HepG2 (cell line): ENCODE results near the gene CAMK1D. TPM values are rescaled to one million over a fixed set of nuclear protein-coding genes. Genes with fewer than 3 reads are reported as not detected.

Experiments used
- ATAC-seq: fragments of 200-7000 bp; cut with Tn5 transposase; 3 replicates; pipeline ENCODE4 v1.9.1; 2020; ENCODE audit warnings: mild to moderate bottlenecking, moderate library complexity
- BruUV-seq: library from RNA; stranded (reverse); fragments of 400-500 nt; replicated peaks from 2 replicates; lab custom pipeline; 2021; lab: Mats Ljungman, UMichigan
- CTCF ChIA-PET: fragments of 300-600 bp; formaldehyde crosslinking; extraction: SDS; loops from one replicate; lab custom pipeline; 2021; ENCODE audit warnings: low total read pairs, inconsistent platforms, low intra/inter-chr PET ratio; lab: Yijun Ruan, JAX
- POLR2A ChIA-PET: fragments of 350-600 bp; sonication (Branson Sonifier 250); formaldehyde crosslinking; loops from one replicate; lab custom pipeline; 2020; ENCODE audit warnings: antibody characterized with exemption, inconsistent platforms; lab: Yijun Ruan, JAX
- DNase-seq: peaks from one replicate; pipeline ENCODE4 v3.0.0-alpha.2; 2015; ENCODE audit warnings: low spot score
- FAIRE-seq: peaks from 3 replicates; lab custom pipeline; 2011; peaks lifted over from hg19 to GRCh38; lab: Jason Lieb, UNC
- H2AFZ ChIP-seq: one replicate; pipeline ENCODE4 v1.6.1; 2011; ENCODE audit warnings: low read length, inconsistent platforms
- H3K27ac ChIP-seq: fragments of 300-600 bp; 3 replicates; pipeline ENCODE4 v1.8.0; 2011; ENCODE audit warnings: mixed run types, mild to moderate bottlenecking, mixed read lengths, low read length, inconsistent platforms; ENCODE audit not compliant: insufficient read depth; ENCODE audit errors: extremely low read length
- H3K27me3 ChIP-seq, 2 experiments: fragments of 200-600 bp in 1 of 2; 2 replicates in 1 of 2; 3 replicates in 1 of 2; pipeline versions ENCODE4 v1.6.0 to v1.8.0; 2011; ENCODE audit warnings: low read length in 2 of 2, mild to moderate bottlenecking in 2 of 2, moderate library complexity in 2 of 2, inconsistent platforms in 1 of 2; ENCODE audit not compliant: insufficient read depth in 2 of 2, control insufficient read depth in 1 of 2
- H3K36me3 ChIP-seq, 2 experiments: fragments of 200-600 bp in 1 of 2; replicated peaks in 1 of 2; 2 replicates in 1 of 2; 3 replicates in 1 of 2; pipeline versions ENCODE4 v1.5.1 to v1.8.0; 2011; ENCODE audit warnings: low read length in 2 of 2, inconsistent platforms in 1 of 2; ENCODE audit not compliant: insufficient read depth in 2 of 2, control insufficient read depth in 1 of 2
- H3K4me1 ChIP-seq: 2 replicates; pipeline ENCODE4 v1.5.1; 2012; ENCODE audit warnings: low read length, inconsistent platforms; ENCODE audit not compliant: insufficient read depth
- H3K4me2 ChIP-seq: 2 replicates; pipeline ENCODE4 v1.6.0; 2011; ENCODE audit warnings: low read depth, low read length, inconsistent platforms
- H3K4me3 ChIP-seq, 3 experiments: fragments of 200-600 bp in 1 of 3; sonication (generic), shearing (Covaris generic) in 1 of 3; replicated peaks in 1 of 3; 2 replicates each; pipeline ENCODE4 v1.5.1; 2011 to 2016; ENCODE audit warnings: low read length in 3 of 3, inconsistent platforms in 2 of 3, low read depth in 2 of 3, mild to moderate bottlenecking in 2 of 3, control low read depth in 1 of 3, mixed read lengths in 1 of 3; ENCODE audit not compliant: insufficient read depth in 1 of 3
- H3K79me2 ChIP-seq: one replicate; pipeline ENCODE4 v1.6.1; 2011; ENCODE audit warnings: low read length, inconsistent platforms; ENCODE audit not compliant: insufficient read depth
- H3K9ac ChIP-seq: 2 replicates; pipeline ENCODE4 v1.6.0; 2011; ENCODE audit warnings: mild to moderate bottlenecking, low read depth, low read length, inconsistent platforms; ENCODE audit not compliant: insufficient read depth
- H3K9me3 ChIP-seq: 2 replicates; pipeline ENCODE4 v1.5.1; 2012; ENCODE audit warnings: mild to moderate bottlenecking, low read length
- H4K20me1 ChIP-seq: 2 replicates; pipeline ENCODE4 v1.6.0; 2011; ENCODE audit warnings: inconsistent platforms, mild to moderate bottlenecking, low read length, moderate library complexity; ENCODE audit not compliant: insufficient read depth
- ATF2 ChIP-seq: sonication (generic); formaldehyde crosslinking; IDR thresholded peaks from 2 replicates; pipeline ENCODE4 v1.4.0; 2020; ENCODE audit warnings: missing genetic modification reagents
- BRCA1 ChIP-seq: sonication (generic); formaldehyde crosslinking; IDR thresholded peaks from 2 replicates; pipeline ENCODE4 v1.4.0; 2020; ENCODE audit warnings: missing genetic modification reagents
- CREM ChIP-seq, 2 experiments: sonication (generic) in 1 of 2; formaldehyde crosslinking in 1 of 2; IDR thresholded peaks; 2 replicates each; pipeline versions ENCODE4 v1.4.0 to v1.6.1; 2016 to 2020; ENCODE audit warnings: antibody characterized with exemption in 1 of 2, mild to moderate bottlenecking in 1 of 2, missing genetic modification reagents in 1 of 2
- TBP ChIP-seq: sonication (generic); formaldehyde crosslinking; IDR thresholded peaks from 2 replicates; pipeline ENCODE4 v1.5.0; 2020; ENCODE audit warnings: missing genetic modification reagents
- ZBTB21 ChIP-seq: sonication (generic); formaldehyde crosslinking; IDR thresholded peaks from 2 replicates; pipeline ENCODE4 v1.4.0; 2020; ENCODE audit warnings: missing genetic modification reagents
- ZBTB8A ChIP-seq: sonication (generic); formaldehyde crosslinking; IDR thresholded peaks from 2 replicates; pipeline ENCODE4 v1.4.0; 2020; ENCODE audit warnings: mild to moderate bottlenecking, low read depth, missing genetic modification reagents, borderline replicate concordance
- ZFP90 ChIP-seq: sonication (generic); formaldehyde crosslinking; IDR thresholded peaks from 2 replicates; pipeline ENCODE4 v1.8.0; 2022; ENCODE audit warnings: missing genetic modification reagents, mild to moderate bottlenecking, inconsistent platforms, borderline replicate concordance
- ZNF326 ChIP-seq: sonication (generic); formaldehyde crosslinking; IDR thresholded peaks from 2 replicates; pipeline ENCODE4 v1.4.0; 2020; ENCODE audit warnings: missing genetic modification reagents, borderline replicate concordance
- ZNF329 ChIP-seq: sonication (generic); formaldehyde crosslinking; IDR thresholded peaks from 2 replicates; pipeline ENCODE4 v1.9.0; 2021; ENCODE audit warnings: low read depth, mild to moderate bottlenecking, missing genetic modification reagents
- ZNF562 ChIP-seq: sonication (generic); formaldehyde crosslinking; IDR thresholded peaks from 2 replicates; pipeline ENCODE4 v1.8.0; 2022; ENCODE audit warnings: missing genetic modification reagents, borderline replicate concordance
- ZNF605 ChIP-seq: sonication (generic); formaldehyde crosslinking; IDR thresholded peaks from 2 replicates; pipeline ENCODE4 v1.8.0; 2022; ENCODE audit warnings: mild to moderate bottlenecking, missing genetic modification reagents
- ZNF7 ChIP-seq: IDR thresholded peaks from 2 replicates; pipeline ENCODE4 v1.6.1; 2016; ENCODE audit warnings: missing biosample characterization, missing genetic modification reagents
- WGBS: methylation state at CpG from one replicate; pipeline ENCODE4 v1.1.6; 2017; ENCODE audit warnings: low lambda C conversion rate; 5-methylcytosine and 5-hydroxymethylcytosine counted together
- in situ Hi-C: cut with HindIII; loops from 2 replicates; pipeline ENCODE4 v1.10.0; 2017; ENCODE audit warnings: low pct_unique_long_range_greater_than_20kb; ENCODE audit not compliant: extremely low pct_ligation_motif_present
- intact Hi-C: fragments of 100-400 bp; cut with micrococcal nuclease; formaldehyde crosslinking; loops from one replicate; pipeline ENCODE4 v1.10.0; 2022; ENCODE audit not compliant: unreplicated experiment
- polyA plus RNA-seq, 8 experiments: library from polyadenylated mRNA; depleted of rRNA in 3 of 8; stranded (reverse) in 7 of 8; unstranded in 1 of 8; fragments of >200 nt; fragmentation: Illumina TruSeq in 4 of 8; extraction: Trizol in 4 of 8; gene quantifications; 2 replicates each; pipeline versions ENCODE4 v1.2.1 to v1.2.3, GENCODE V29; 2011 to 2016; ENCODE audit warnings: low read depth in 4 of 8, missing spikeins in 1 of 8, mixed read lengths in 1 of 8; ENCODE audit not compliant: insufficient read depth in 1 of 8
- total RNA-seq, 5 experiments: library from RNA; depleted of rRNA; stranded (reverse); fragments of >200 nt; fragmentation: Illumina TruSeq; extraction: Trizol; gene quantifications; 2 replicates each; pipeline ENCODE4 v1.2.3, GENCODE V29; 2016; ENCODE audit warnings: low read depth in 1 of 5
- TF ChIP-seq, protein P1 (sequence below): IDR thresholded peaks from 2 replicates; pipeline ENCODE4 v1.6.1; 2016; ENCODE audit warnings: low read depth, borderline replicate concordance

The CAMK1D gene
- total and polyA plus RNA-seq, 2 of the 13 experiments (the other 11 are each of a cell fraction or from before 2014, with no cell fraction given): under 0.01 TPM; not detected in 1

DNA sequence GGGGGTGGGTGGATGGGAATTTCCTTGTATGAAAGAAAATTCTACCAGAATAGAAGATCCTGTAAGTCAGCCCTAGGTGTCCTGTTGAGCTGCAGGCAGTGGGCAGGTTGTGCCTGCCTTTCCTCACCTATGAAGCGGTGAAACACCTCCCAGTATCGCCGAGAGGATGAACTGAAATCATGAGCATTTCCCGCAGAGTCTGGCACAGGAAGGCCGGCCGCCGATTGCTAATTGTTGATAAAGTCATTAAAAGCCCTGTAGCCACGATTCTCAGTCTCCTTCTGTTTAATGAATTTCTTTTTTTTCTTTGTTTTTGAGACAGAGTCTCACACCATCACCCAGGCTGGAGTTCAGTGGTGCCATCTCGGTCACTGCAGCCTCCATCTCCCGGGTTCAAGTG is 142.1 kb downstream of the CAMK1D start:
- no peaks in the 10 kb centered on the region for H3K9me3 ChIP-seq
- no peaks in the 10 kb centered on the region for H4K20me1 ChIP-seq
- FAIRE-seq: no peak
- ATAC-seq: no peak
- BruUV-seq: no TSS peak
- no peak overlapping the region for H3K9ac ChIP-seq
- POLR2A ChIA-PET: no interaction called here
- no peak for DNase-seq
- intact Hi-C loops: no loop called here
- H3K79me2 ChIP-seq: no peaks in the 10 kb centered on the region
- no peak overlapping the region for H3K4me3 ChIP-seq
- H3K27ac ChIP-seq: no peak overlapping the region
- in situ Hi-C loops: no loop called here
- H2AFZ ChIP-seq: no peak overlapping the region
- CTCF ChIA-PET: no interaction called here
- TF ChIP-seq ZNF562: no peak
- TF ChIP-seq ZNF326 (CRISPR knock-in tag): no peak
- TF ChIP-seq ZNF605 (CRISPR knock-in tag): no peak
- TF ChIP-seq ZFP90 (CRISPR knock-in tag): no peak
- no peak for TF ChIP-seq CREM (IDR thresholded peaks at IDR 0.05)
- no peak for TF ChIP-seq CREM (CRISPR knock-in tag; IDR thresholded peaks at IDR 0.05)
- TF ChIP-seq TBP (CRISPR knock-in tag): no peak
- TF ChIP-seq ZBTB8A (CRISPR knock-in tag): no peak
- TF ChIP-seq ZBTB21 (CRISPR knock-in tag): no peak
- no peak for TF ChIP-seq ZNF329 (CRISPR knock-in tag)
- TF ChIP-seq BRCA1 (CRISPR knock-in tag): no peak
- TF ChIP-seq ATF2 (CRISPR knock-in tag): no peak
- TF ChIP-seq, protein P1, sequence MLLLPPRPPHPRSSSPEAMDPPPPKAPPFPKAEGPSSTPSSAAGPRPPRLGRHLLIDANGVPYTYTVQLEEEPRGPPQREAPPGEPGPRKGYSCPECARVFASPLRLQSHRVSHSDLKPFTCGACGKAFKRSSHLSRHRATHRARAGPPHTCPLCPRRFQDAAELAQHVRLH (CRISPR knock-in tag): no peak
- no peak for TF ChIP-seq ZNF7 (CRISPR knock-in tag)
- H3K36me3 ChIP-seq: no peaks in the 10 kb centered on the region
- 63% methylated on average over 10 of the region's 10 CpGs for WGBS
- H3K4me2 ChIP-seq: no peak overlapping the region
- no peaks in the 10 kb centered on the region; a peak in 1 of 5 replicates for H3K27me3 ChIP-seq
- H3K4me1 ChIP-seq: no peaks in the 10 kb centered on the region
